A204.1 (cell line): Measurements from ENCODE around the gene ZNF620.
"Not testable (repeated sequence)": the region's sequence is repeated elsewhere in the genome, so short reads cannot be mapped to it uniquely, and the experiment has no call there.

Source experiments
- FAIRE-seq: peaks from 2 replicates; lab custom pipeline; 2012; peaks lifted over from hg19 to GRCh38; lab: Jason Lieb, UNC

The ZNF620 gene

DNA sequence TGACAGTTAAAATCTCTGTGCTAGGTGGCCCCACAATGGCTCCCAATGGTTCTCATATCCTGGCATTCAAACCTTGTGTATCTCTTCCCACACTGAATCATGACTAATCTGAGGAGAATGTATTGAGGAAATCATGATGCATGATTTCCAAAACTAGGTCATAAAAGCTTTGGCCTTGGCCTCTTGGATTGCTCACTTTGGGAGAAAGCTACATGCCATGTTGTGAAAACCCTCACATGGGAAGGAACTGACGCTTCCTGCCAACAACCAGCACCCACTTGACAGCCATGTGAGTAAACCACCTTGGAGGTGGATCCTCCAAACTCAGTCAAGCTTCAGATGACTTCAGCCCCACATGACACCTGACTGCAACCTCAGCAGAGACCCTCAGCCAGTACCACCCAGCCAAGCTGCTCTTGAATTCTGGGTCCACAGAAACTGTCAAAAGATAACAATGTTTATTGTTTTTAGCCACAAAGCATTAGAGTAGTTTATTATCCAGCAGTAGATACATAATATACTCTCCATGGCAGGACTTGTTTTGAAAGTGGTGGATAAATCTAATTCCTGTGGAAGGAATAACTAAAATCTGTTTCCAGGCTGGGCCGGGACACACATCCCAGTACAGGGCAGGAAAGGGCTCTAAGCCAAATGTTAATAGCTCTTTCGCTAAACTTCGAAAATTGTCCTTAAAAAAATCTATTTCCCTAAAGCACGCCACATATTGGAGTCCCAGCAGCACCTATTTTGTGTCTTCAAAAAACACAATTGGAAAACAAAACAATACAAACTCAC, 1.0 kb upstream of the ZNF620 start:
- no peak for FAIRE-seq

DNA sequence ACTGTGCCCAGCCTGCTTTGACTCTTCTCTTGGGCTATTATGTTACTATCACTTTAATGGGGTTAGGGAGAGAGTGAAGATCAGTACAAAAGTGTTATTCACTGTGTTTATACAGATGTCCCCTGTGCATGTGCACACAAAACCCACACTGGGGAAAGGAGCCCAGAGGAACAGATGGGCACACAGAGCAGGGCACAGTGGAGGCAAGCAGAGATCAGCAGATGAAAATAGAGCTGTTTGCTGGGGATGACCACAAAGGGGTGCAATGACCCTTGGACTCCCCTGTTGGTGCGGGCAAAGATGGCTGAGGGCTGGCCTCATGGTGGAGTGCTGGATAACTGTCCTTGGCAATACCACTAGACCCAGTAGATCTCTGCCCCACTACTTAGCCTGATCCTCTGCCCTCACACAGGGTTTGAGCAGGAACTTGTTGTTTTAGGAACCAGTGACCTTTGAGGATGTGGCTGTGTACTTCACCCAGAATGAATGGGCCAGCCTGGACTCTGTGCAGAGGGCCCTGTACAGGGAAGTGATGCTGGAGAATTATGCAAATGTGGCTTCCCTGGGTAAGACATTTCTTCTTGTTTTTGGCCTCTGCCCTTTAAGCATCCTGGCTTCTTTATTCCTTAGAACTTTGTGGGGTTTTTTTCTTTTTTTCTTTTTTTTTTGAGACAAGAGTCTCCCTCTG, 5.3 kb downstream of the ZNF620 start:
- FAIRE-seq = no peak

DNA sequence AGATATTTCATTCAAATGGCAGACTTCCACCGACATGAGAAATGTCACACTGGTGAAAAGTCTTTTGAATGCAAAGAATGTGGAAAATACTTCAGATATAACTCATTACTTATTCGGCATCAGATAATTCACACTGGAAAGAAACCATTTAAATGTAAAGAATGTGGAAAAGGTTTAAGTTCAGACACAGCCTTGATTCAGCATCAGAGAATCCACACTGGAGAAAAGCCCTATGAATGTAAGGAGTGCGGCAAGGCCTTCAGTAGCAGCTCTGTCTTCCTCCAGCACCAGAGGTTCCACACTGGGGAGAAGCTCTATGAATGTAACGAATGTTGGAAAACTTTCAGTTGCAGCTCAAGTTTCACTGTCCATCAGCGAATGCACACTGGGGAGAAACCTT, 10.4 kb downstream of the ZNF620 start:
- no peak for FAIRE-seq

DNA sequence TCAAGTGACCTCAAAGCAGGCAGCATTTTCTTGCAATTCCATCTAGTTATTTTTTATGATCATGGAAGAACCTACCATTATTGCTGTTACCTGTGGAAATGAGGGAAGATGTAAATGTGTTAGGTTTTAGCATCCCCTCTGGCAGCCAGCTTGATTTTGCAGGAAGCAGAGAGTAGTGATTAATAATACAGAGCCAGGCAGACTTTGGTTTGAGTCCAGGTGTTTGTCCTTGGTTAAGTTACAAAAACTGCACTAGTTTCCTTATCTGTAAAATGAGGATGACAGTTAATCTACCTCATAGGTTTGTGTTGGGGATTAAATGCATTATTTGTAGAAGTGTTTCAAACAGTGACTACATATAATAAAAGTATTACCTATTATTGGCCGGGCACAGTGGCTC, 12.2 kb downstream of the ZNF620 start:
- no peak for FAIRE-seq

DNA sequence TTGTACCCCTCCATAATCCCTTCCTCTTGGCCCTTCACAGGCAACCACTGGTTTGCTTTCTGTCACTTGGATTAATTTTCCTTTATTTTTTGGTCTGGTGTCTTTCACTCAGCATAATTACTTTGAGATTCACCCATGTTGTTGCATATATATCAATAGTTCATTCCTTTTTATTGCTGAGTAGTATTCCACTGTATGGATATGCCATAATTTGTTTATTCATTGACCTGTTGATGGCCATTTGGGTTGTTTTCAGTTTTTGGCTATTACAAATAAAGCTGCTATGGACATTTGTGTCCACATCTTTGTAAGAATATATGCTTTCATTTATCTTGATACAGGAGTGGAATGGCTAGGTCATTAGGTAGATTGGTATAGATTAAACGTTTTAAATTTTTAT, 13.0 kb downstream of the ZNF620 start:
- no peak for FAIRE-seq

DNA sequence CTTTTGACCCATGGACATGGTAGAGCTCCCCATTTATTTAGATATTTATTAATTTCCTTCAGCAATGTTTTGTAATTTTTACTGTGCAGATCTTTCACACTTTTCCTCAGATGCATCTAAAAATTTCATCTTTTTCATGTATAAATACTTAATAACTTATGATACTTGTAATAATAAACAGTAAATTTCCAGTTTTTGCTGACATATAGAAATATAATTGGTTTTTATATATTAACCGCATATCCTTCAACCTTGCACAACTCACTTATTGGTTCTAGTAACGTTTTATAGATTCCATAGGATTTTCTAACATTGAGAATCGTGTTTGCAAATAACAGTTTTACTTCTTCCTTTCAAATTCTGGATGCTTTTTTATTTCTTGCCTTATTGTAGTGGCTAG, 15.4 kb downstream of the ZNF620 start:
- no peak for FAIRE-seq

DNA sequence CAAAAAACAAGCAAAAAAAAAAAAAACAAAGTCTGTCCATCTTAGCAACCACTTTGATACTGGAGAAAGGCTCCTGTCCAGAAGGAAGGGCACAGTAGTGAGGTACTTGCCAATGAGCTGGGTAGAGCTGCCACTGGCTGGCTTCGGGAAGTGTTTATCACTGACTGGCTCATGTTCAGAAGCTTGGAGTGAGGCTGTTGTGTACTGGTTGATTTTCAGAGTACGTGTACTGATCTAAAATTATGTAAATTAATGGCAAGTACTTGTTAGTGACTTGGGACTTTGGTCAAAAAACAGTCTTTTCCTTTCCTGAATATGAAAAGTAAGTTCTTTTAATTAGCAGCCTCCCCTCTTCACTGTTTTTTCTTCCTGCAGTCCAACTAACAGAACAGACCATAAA, 17.9 kb downstream of the ZNF620 start:
- no peak for FAIRE-seq

DNA sequence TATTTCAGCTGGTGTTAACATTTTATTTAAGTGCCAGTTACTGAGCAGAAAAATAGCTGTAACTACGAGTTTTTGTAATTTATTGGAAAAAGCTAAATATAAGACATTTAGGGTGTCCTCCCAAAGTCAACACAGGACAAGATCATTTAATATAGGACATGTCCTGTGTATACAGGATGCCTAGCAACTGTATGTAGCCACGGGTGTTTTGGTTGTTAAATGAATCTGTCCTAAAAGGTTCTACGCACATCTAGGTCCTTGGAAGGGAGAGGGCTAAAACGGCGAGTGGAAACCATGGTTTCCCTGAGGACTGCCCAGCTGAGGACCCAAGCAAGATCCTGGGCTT, 18.4 kb downstream of the ZNF620 start:
- FAIRE-seq = no peak

DNA sequence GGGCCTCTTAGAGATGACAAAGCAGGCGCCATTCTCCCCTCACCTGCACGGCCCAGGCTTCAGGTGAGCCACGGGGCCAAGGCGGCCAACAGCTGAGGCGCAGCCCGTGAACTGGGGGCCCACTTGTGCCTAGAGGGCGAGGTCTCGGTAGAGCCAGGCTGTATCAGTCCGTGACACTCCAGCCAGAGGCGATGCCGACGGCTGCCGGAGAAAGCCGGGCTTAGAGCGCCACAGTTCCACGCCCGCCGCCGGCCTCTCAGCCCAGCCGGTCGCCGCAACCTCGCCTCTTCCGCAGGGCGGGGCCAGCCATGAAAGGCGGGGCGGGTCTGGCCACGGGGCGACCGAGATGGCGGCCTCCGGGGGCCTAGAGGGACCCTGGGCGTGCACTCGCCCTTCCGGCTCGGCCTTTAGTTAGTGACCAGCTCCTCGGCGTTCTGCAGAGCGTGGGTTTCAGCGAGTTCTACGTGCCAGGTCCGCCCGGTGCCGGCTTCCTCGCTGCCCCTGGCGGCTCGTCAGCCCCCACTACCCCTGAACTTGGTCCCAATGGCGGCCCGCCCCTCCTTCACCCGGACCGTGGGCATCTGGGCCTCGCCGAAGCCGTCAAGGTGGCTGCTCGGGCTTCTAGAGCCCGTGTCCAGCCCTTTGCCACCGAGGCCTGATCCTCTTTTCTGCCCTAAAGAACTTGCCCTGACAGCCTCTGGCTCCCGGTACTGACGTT, 18.9 kb downstream of the ZNF620 start, which contains the start of gene ZNF621:
Gene ZNF621, plus strand, starts transcription at position 393 of the 718 bp plus-strand sequence. CDS start 881 bp downstream, outside the sequence.
- no peak for FAIRE-seq

DNA sequence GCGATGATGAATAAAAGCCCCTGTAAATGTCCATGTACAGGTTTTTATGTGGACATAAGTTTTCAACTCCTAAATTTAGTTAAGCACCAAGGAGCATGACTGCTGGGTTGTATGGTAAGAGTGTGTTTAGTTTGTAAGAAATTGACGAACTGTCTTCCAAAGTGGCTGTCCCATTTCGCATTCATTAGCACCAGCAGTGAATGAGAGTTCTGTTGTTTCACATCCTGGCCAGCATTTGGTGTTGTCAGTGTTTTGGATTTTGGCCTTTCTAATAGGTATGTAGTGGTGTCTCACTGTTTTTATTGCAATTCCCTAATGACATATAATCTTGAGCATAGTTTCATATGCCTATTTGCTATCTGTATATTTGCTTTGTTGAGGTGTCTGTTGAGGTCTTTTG, 22.6 kb downstream of the ZNF620 start:
- FAIRE-seq = no peak

DNA sequence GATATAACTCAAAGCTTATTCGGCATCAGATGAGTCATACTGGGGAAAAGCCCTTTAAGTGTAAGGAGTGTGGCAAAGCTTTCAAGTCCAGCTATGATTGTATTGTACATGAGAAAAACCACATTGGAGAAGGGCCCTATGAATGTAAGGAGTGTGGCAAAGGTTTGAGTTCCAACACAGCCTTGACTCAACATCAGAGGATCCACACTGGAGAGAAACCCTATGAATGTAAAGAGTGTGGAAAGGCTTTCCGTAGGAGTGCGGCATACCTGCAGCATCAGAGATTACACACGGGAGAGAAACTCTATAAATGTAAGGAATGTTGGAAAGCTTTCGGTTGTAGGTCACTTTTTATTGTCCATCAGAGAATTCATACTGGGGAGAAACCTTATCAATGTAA, 26.4 kb downstream of the ZNF620 start:
- no peak for FAIRE-seq

DNA sequence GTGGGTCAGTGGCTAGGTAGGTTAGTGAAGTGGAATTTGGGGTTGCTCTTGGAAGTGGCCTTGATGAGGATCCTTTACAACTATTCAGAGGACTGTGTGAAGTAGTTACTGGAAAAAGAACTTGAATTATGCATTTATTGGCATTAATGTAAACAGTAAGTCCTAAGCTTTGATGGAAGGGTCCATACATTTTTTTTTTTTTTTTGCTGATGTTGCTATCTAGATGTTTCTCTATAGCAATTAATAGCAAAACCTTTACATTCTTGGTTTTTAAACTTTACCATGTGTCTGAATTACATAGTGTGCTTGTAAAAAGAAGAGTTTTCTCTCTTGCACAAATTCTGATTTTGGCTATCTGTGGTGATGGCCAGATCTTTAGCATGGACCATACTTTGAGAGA, 28.4 kb downstream of the ZNF620 start:
- no peak for FAIRE-seq

DNA sequence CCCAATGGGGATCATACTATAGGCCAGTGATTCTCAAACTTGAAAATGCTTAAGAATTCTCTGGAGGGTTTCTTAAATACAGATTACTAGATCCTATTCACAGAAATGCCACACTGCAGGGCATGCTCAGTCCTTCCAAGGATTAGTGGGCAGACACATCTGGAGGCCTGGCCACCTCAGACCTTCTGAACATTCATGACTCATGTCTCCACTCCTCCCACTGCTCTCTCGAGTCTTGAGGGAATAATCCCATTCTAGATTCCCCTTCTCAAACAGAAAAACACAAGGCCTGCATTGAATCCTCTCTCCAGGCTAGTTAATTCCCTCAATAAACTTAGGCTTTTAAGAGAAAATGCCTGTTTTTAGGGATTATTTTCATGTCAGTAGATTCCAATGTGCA, 41.0 kb downstream of the ZNF620 start:
- no peak for FAIRE-seq

DNA sequence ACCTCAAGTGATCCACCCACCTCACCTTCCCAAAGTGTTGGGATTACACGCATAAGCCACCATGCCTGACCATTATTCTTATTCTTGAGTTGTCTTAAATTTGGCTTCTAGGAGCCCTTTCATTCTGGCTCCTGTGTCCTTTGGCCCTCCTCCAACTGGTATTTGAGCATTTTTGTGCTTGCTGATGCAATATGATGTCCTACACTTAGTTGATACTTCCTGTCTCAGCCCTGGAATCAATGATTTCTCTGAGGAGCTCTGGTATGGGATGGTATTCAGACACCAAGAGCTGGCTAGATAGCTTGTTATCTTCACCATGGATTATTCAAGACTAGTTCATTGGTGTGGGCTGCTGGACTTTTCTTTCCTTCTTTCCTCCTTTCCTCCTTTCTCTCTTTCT, 44.3 kb downstream of the ZNF620 start:
- no peak for FAIRE-seq

DNA sequence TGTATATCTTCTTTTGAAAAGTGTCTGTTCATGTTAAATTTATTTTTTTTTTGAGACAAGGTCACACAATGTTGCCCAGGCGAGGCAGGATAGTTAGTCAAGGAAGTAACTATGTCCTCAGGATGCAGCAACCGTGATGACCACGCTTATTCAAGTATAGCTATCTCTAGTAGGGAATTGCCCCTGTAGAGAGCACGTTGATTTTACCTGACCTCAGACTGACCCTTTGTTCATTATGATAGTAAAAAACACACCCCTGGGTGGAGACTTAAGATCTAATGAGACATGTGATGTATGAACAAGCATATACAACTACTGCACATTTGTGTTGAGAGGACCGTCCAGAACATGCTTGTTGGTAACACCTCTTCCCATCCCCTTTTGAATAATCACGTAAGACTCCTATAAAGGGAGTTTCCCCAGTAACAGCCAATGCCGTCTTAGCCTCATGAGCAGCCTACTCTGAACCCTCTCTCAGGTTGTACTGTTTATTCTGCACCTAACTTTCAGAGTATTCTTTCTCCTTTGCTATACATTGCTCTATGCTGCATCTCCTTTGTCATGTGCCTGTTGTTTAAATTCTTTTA, 51.8 kb downstream of the ZNF620 start:
- FAIRE-seq = no peak

DNA sequence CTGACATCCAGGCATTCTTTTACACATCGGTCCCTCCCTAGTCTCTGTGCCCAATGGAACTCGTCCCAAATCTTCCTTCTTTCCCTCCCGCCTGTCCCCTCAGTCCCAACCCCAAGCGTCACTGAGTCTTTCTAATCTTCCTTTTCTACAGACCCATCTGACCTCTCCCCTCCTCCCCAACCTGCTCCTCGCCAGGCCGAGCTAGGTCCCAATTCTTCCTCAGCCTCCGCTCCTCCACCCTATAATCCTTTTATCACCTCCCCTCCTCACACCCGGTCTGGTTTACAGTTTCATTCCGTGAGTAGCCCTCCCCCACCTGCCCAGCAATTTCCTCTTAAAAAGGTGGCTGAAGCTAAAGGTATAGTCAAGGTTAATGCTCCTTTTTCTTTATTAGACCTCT, 56.6 kb downstream of the ZNF620 start:
- FAIRE-seq = not testable (repeated sequence)

DNA sequence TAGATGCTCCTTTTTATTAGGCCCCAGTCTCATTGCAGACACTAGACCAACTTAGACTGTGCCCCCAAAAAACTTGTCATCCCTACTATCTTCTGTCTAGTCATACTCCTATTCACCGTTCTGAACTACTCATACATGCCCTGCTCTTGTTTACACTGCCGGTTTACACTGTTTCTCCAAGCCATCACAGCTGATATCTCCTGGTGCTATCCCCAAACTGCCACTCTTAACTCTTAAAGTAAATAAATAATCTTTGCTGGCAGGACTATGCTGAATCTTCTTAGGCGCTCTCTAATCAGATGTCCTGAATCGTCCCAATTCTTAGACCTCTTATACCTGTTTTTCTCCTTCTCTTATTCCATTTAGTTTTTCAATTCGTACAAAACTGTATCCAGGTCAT, 59.8 kb downstream of the ZNF620 start:
- not testable (repeated sequence) for FAIRE-seq

DNA sequence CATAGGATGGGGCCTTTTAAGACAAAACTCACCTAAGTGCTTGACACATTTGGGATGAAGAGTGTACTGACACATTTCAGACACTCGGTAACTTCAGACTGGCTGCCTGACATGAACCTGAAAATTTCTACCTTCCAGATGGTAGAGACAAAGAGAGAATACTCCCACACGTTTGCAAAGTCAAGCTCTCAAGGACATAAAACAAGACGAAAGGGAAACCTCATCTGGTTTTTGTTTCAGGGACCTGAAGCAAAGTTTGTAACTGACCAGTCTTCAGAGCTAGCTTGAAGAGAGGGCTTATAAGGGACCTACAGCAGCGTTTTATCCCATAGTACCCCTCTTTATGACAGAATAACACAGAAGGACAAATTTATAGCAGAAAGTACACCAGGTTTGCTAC, 60.9 kb downstream of the ZNF620 start:
- no peak for FAIRE-seq
